Measurements from ENCODE around the gene ATOSA. TPM values are rescaled to one million over a fixed set of nuclear protein-coding genes. Genes with fewer than 3 reads are reported as not detected.

The ATOSA gene
- total RNA-seq, 2 experiments from 2014 or later = 29.2 to 30.5 TPM

DNA sequence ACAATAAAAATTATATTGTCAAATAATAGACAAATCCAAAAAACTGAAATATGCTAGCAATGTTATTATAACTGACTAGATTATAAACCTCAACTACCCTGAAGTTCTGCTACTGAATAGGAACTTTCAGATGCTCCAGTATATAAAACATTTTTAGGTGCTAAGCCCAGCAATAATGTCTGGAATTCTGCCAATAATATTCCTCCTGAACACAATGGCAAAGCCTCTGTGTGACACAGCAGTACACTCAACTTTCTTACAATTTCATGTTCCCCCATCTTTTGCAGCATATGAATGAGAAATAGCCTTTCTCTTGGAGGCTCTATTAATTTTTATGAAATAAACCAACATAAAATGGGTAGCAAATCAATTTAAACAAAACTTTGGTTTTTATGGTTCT lies 29.5 kb downstream of the ATOSA start:
- POLR2A ChIA-PET = no interaction called here
- no peak overlapping the region for H3K4me3 Mint-ChIP-seq
- no peaks in the 10 kb centered on the region for H3K9me3 Mint-ChIP-seq (ENCODE audit: insufficient read depth)
- H3K27ac Mint-ChIP-seq = no peak overlapping the region
- peaks cover 5% of the 10 kb centered on the region for H3K4me1 Mint-ChIP-seq (ENCODE audit: low read depth)
- H3K27me3 Mint-ChIP-seq (ENCODE audit: low read depth) = no peaks in the 10 kb centered on the region
- DNase-seq (no peak), ATAC-seq (no peak)
- CTCF ChIA-PET = no interaction called here
- peaks cover 12% of the 10 kb centered on the region for H3K36me3 Mint-ChIP-seq (ENCODE audit: low read depth)

DNA sequence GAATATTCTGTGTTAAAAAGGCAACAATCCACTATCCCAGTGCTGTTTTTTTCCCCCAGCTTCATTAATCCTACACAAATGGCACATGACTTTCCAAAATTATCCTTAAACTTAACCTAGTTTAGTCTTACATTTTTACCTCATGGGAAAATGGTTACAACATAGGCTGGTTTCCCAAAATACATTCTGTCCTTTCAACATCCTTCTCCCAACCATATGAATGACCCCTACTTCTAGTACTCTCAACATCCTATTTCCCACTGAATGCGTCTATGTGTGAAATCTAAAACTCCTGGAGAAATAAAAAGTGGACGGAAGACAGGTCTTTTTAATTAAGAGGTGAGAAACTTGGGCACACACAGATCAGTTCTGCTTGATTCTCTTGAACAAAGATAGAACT lies 33.3 kb downstream of the ATOSA start:
- Mint-ChIP-seq H3K9me3 (ENCODE audit: insufficient read depth) (no peaks in the 10 kb centered on the region), H3K27ac (no peak overlapping the region), H3K4me1 (ENCODE audit: low read depth) (peaks cover 17% of the 10 kb centered on the region), H3K27me3 (ENCODE audit: low read depth) (no peaks in the 10 kb centered on the region), H3K36me3 (ENCODE audit: low read depth) (peaks cover 7% of the 10 kb centered on the region), H3K4me3 (no peak overlapping the region)
- CTCF ChIA-PET = no interaction called here
- ATAC-seq = no peak
- no peak for DNase-seq
- POLR2A ChIA-PET = no interaction called here

DNA sequence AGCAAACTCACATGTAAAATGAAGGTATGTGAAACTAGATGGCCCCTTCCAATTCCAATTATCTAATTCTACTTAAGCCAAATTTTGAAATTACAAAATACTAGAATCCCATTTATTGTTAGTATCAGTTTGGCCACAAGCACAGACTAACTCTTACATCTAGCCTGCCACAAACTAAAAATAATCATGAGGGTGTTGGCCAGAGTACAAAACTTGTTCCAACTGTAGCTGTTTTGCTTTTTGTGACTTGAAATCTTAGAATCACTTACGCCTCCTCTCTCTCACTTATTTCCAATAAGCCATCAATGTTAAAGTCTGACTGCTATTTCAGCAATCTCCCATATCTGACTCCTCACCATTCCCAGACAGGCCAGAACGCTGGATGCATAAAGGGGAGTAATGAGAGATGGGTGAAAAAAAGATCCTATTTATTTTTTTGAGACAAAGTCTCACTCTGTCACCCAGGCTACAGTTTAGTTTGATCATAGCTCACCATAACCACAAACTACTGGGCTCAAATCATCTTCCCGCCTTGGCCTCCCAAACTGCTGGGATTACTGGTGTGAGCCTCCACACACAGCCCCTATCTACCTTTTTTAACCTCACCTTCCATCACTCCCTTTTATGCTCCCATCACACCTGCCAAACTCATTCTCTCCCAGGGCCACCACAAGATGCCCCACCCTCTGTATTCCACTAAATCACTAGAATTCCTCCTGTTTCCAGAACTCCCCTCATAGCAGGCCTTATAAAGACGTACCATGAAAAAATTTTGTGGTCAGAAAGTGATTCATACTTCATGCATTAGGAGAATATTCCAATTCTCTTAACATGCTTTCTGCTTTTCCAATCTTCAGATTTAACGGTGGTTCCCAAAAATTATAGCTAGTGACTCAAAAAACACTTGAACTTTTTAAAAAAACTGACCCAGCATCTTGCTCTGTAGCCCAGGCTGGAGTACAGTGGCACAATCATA lies 36.5 kb downstream of the ATOSA start:
- POLR2A ChIA-PET = interaction anchor here (1.1 kb wide), 1 partner anchor 9 kb away, joined by 4 read pairs; no protein-coding TSS in a partner anchor
- CTCF ChIA-PET = interaction anchor here (0.7 kb wide), 1 partner anchor 647 kb away, joined by 3 read pairs; no protein-coding TSS in a partner anchor
- no peaks in the 10 kb centered on the region for H3K9me3 Mint-ChIP-seq (ENCODE audit: insufficient read depth)
- H3K4me1 Mint-ChIP-seq (ENCODE audit: low read depth) = peaks cover 17% of the 10 kb centered on the region
- H3K4me3 Mint-ChIP-seq = no peak overlapping the region
- DNase-seq (no peak), ATAC-seq (no peak)
- no peak overlapping the region for H3K27ac Mint-ChIP-seq
- H3K27me3 Mint-ChIP-seq (ENCODE audit: low read depth) = no peaks in the 10 kb centered on the region
- H3K36me3 Mint-ChIP-seq (ENCODE audit: low read depth) = peaks cover 7% of the 10 kb centered on the region

DNA sequence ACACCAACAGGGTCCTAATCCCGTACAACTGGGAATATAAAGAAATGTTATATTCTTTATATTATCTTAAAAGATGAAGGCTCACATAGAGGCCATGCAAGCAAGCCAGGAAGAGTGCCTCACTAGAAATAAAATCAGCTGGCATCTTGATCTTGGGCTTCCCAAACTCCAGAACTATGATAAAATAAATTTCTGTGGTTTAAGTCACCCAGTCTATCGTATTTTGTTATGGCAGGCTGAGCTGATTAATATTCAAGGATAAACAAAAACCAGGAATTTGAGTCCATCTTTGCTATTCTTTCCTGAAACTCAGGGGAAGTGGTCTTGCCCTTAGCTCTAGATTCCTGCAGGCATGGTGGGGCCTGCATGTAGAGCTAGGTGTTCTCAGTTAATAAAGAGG lies 42.7 kb downstream of the ATOSA start:
- Mint-ChIP-seq H3K27me3 (ENCODE audit: low read depth) (no peaks in the 10 kb centered on the region), H3K36me3 (ENCODE audit: low read depth) (peaks cover 10% of the 10 kb centered on the region), H3K9me3 (ENCODE audit: insufficient read depth) (no peaks in the 10 kb centered on the region), H3K4me1 (ENCODE audit: low read depth) (peaks cover 3% of the 10 kb centered on the region), H3K27ac (no peak overlapping the region), H3K4me3 (no peak overlapping the region)
- ATAC-seq (no peak), DNase-seq (no peak)
- ChIA-PET POLR2A (no interaction called here), CTCF (interaction anchor here (1.6 kb wide), 1 partner anchor 23 kb away, joined by 4 read pairs; no protein-coding TSS in a partner anchor)

DNA sequence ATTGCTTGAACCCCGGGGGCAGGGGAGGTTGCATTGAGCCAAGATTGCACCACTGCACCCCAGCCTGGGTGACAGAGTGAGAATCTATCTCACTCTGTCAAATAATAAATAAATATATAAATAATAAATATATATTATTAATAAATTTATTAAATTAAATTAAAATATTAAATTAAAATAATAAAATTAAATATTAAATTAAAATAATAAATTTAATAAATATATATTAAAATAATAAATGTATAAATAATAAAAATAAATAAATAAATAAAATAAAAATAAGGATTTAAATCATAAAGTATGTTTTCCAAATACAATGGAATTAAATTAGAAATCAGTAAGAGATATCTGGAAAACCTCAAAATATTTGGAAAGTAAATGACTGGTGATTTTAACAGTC lies 43.3 kb downstream of the ATOSA start:
- no peak for DNase-seq
- Mint-ChIP-seq H3K4me1 (ENCODE audit: low read depth) (no peaks in the 10 kb centered on the region), H3K4me3 (no peak overlapping the region), H3K9me3 (ENCODE audit: insufficient read depth) (no peaks in the 10 kb centered on the region), H3K27ac (no peak overlapping the region), H3K27me3 (ENCODE audit: low read depth) (no peaks in the 10 kb centered on the region), H3K36me3 (ENCODE audit: low read depth) (peaks cover 8% of the 10 kb centered on the region)
- ChIA-PET CTCF (no interaction called here), POLR2A (no interaction called here)
- ATAC-seq = no peak

Other genes starting within 250 kb of the ATOSA start
- gene MYO5A, start 150.5 kb downstream of the ATOSA start, total RNA-seq = 10 to 100 TPM; 34.8 to 37.4 TPM
- gene ARPP19, start 110.4 kb downstream of the ATOSA start, total RNA-seq = 100 to 1,000 TPM; 182 to 201 TPM
- not detected for gene ONECUT1, start 110.9 kb upstream of the ATOSA start, total RNA-seq